Renal cortical epithelial cell (primary cell): ENCODE data around the gene PCDHB5. TPM values are rescaled to one million over a fixed set of nuclear protein-coding genes. Genes with fewer than 3 reads are reported as not detected.
"Not testable (repeated sequence)": the region's sequence is repeated elsewhere in the genome, so short reads cannot be mapped to it uniquely, and the experiment has no call there.

Experiments used
- DNase-seq: peaks from one replicate; pipeline ENCODE4 v3.0.0-alpha.2; 2011; ENCODE audit warnings: low read depth
- total RNA-seq: library from RNA; depleted of rRNA; stranded (reverse); fragments of >200 nt; gene quantifications from 2 replicates; pipeline ENCODE4 v1.2.3, GENCODE V29; 2014

The PCDHB5 gene
- total RNA-seq, 1 donor from 2014 or later = 10.0 TPM

DNA sequence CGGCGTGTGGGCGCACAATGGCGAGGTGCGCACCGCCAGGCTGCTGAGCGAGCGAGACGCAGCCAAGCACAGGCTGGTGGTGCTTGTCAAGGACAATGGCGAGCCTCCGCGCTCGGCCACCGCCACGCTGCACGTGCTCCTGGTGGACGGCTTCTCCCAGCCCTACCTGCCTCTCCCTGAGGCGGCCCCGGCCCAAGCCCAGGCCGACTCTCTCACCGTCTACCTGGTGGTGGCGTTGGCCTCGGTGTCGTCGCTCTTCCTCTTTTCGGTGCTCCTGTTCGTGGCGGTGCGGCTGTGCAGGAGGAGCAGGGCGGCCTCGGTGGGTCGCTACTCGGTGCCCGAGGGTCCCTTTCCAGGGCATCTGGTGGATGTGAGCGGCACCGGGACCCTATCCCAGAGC is 17.1 kb downstream of the PCDHB5 start:
- not testable (repeated sequence) for DNase-seq

DNA sequence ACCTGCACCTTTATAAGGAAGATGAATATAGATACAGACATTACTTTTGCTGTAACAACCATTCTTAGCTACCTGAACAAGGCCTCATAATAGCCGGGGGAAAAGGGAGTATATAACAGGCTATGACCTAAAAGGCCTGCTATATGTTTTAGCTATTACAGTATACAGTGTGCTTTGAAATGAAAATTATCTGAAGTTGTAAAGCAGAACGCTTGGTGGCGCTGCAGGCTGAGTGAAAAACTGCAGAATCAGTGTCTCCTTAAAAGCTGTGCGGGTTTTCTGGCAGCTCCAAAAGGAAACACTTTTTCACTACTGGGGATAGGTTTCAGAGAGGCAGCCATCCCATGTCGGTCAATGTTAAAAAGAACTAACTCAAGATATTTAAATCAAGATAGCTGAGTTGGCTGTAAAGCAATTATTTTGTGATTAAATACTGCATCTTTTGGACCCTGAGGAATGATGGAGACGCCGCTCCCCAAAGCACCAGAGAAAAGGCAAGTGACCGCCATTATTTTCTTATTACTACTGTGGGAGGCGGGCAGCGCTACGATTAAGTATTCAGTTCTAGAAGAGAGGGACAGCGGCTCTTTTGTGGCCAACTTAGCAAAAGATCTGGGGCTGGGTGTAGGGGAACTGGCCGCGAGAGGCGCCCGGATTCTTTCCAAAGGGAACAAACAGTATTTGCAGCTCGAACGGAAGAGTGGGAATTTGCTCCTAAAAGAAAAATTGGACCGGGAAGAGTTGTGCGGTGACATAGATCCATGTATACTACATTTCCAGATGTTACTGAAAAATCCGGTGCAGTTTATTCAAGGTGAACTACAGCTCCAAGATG is 20.8 kb downstream of the PCDHB5 start:
- DNase-seq = no peak

DNA sequence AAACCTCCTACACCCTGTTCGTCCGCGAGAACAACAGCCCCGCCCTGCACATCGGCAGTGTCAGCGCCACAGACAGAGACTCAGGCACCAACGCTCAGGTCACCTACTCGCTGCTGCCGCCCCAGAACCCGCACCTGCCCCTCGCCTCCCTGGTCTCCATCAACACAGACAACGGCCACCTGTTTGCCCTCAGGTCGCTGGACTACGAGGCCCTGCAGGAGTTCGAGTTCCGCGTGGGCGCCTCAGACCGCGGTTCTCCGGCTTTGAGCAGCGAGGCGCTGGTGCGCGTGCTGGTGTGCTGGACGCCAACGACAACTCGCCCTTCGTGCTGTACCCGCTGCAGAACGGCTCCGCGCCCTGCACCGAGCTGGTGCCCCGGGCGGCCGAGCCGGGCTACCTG is 22.4 kb downstream of the PCDHB5 start:
- DNase-seq = not testable (repeated sequence)

DNA sequence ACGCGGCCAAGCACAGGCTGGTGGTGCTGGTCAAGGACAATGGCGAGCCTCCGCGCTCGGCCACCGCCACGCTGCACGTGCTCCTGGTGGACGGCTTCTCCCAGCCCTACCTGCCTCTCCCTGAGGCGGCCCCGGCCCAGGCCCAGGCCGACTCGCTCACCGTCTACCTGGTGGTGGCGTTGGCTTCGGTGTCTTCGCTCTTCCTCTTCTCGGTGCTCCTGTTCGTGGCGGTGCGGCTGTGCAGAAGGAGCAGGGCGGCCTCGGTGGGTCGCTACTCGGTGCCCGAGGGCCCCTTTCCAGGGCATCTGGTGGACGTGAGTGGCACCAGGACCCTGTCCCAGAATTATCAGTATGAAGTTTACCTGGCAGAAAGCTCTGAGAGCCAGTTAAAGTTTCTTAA is 22.9 kb downstream of the PCDHB5 start:
- not testable (repeated sequence) for DNase-seq

DNA sequence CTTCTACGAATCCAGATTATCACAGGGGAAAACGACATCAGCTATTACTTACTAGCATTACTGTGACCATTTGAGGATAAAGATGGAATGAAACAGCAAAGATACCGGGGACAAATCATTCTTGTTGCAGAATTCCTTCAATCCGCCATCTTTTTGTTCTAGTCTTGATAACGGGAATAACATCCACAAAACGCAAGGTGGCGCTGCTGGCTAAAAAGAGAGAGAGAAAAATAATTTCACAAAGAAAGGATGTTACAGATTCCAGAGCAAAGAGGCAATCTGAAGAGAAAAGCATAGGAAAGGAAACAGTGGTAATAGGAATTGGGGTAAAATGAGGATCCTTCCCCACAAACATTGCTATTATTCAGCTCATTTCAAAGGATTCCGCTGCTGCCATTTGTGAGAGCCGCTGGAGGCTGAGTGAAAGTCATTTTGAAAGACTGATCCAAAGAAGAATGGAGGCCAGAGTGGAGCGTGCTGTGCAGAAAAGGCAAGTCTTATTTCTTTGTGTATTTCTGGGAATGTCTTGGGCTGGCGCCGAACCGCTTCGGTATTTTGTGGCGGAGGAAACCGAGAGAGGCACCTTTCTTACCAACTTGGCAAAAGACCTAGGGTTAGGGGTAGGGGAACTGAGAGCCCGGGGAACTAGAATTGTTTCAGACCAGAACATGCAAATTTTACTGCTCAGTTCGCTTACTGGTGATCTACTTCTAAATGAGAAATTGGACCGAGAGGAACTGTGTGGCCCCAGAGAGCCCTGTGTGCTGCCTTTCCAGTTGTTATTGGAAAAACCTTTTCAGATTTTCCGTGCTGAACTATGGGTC is 37.6 kb downstream of the PCDHB5 start, which contains the start of gene PCDHB7:
TSS of gene PCDHB7 (plus strand) at position 264 of the 824 bp plus-strand sequence. CDS start at position 456, 192 bp downstream.
- DNase-seq = no peak

DNA sequence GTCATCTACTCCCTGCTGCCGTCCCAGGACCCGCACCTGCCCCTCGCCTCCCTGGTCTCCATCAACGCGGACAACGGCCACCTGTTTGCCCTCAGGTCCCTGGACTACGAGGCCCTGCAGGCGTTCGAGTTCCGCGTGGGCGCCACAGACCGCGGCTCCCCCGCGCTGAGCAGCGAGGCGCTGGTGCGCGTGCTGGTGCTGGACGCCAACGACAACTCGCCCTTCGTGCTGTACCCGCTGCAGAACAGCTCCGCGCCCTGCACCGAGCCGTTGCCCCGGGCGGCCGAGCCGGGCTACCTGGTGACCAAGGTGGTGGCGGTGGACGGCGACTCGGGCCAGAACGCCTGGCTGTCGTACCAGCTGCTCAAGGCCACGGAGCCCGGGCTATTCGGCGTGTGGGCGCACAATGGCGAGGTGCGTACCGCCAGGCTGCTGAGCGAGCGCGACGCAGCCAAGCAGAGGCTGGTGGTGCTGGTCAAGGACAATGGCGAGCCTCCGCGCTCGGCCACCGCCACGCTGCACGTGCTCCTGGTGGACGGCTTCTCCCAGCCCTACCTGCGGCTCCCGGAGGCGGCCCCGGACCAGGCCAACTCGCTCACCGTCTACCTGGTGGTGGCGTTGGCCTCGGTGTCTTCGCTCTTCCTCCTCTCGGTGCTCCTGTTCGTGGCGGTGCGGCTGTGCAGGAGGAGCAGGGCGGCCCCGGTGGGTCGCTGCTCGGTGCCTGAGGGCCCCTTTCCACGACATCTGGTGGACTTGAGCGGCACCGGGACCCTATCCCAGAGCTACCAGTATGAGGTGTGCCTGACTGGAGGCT is 39.5 kb downstream of the PCDHB5 start:
- DNase-seq = not testable (repeated sequence)

DNA sequence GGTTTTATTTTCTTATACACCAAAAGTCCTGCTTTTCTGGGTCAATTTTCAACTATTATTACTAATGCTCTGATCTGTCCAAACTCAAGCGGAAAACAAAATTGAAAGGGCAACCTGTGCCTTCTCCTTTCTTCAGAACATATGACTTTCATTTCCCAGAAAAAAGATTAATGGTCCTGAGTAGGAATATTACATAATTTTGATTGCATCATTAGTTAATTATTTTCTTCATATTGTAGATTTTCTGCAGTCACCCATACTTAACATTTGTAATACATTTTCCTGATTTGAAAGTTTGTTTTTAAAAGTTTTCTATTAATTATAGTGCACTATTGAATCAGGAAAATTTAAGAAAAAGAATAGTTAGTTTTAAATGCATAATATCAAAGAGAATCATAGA is 40.9 kb downstream of the PCDHB5 start:
- no peak for DNase-seq

DNA sequence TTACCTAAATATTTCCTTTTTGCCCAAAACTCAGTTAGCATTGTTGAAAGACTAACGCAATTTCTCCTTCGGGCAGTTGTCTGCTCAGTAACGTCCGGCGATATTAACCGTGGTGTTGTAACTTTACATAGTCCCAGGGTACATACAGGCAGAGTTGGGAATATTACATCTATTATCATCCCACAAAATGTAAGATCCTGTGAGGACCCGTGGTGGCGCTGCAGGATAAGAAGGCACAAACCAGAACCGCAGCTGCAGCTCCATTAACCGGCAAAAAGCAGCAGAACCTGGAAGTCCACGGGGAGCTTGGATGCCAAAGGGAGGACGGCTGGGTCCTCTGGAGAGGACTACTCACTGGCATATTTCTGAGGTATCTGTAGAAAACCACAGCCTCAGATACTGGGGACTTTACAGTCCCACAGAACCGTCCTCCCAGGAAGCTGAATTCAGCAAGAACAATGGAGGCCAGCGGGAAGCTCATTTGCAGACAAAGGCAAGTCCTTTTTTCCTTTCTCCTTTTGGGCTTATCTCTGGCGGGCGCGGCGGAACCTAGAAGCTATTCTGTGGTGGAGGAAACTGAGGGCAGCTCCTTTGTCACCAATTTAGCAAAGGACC is 42.7 kb downstream of the PCDHB5 start, which contains the start of gene PCDHB8:
TSS of gene PCDHB8 (plus strand) at position 214 of the 615 bp plus-strand sequence. CDS start at position 459, 245 bp downstream.
- not testable (repeated sequence) for DNase-seq

DNA sequence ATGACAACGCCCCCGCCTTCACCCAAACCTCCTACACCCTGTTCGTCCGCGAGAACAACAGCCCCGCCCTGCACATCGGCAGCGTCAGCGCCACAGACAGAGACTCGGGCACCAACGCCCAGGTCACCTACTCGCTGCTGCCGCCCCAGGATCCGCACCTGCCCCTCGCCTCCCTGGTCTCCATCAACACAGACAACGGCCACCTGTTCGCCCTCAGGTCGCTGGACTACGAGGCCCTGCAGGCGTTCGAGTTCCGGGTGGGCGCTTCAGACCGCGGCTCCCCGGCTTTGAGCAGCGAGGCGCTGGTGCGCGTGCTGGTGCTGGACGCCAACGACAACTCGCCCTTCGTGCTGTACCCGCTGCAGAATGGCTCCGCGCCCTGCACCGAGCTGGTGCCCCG is 44.4 kb downstream of the PCDHB5 start:
- not testable (repeated sequence) for DNase-seq

DNA sequence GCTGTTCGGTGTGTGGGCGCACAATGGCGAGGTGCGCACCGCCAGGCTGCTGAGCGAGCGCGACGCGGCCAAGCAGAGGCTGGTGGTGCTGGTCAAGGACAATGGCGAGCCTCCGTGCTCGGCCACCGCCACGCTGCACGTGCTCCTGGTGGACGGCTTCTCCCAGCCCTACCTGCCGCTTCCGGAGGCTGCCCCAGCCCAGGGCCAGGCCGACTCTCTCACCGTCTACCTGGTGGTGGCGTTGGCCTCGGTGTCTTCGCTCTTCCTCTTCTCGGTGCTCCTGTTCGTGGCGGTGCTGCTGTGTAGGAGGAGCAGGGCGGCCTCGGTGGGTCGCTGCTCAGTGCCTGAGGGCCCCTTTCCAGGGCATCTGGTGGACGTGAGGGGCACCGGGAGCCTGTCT is 44.9 kb downstream of the PCDHB5 start:
- not testable (repeated sequence) for DNase-seq

DNA sequence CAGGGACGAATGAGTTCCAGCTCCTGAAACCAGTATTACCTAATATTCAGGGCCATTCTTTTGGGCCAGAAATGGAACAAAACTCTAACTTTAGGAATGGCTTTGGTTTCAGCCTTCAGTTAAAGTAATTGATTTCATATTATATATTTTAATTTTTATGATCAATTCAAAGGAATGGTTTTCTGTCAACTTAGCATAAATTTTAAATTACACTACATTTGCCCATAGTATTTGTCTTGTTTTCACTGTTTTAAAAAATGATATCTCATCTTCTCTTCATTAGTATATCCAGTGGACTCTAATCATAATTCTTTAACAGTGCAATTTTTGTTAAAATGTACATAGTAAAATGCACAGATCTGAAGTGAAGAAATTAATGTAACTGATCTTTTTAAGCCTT is 45.3 kb downstream of the PCDHB5 start:
- DNase-seq = no peak

DNA sequence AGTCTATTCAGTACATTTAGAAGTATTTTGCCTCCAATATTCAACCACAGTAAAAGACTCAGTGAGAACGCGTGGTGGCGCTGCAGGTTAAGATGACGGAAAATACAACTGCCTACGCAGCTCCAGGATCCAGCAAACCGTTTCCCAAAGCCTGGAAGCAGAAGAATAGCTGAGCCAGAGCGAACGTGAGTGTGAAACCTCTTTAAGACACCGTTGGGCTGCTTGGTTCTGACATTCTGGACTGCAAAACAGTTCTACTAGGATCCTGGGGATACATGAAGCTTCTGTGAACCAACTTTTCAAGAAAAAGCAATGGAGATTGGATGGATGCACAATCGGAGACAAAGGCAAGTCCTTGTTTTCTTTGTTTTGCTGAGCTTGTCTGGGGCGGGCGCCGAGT is 47.2 kb downstream of the PCDHB5 start, which contains the start of gene PCDHB16:
TSS of gene PCDHB16 (plus strand) at position 140 of the 400 bp plus-strand sequence. CDS start at position 313, 173 bp downstream.
- DNase-seq = no peak

DNA sequence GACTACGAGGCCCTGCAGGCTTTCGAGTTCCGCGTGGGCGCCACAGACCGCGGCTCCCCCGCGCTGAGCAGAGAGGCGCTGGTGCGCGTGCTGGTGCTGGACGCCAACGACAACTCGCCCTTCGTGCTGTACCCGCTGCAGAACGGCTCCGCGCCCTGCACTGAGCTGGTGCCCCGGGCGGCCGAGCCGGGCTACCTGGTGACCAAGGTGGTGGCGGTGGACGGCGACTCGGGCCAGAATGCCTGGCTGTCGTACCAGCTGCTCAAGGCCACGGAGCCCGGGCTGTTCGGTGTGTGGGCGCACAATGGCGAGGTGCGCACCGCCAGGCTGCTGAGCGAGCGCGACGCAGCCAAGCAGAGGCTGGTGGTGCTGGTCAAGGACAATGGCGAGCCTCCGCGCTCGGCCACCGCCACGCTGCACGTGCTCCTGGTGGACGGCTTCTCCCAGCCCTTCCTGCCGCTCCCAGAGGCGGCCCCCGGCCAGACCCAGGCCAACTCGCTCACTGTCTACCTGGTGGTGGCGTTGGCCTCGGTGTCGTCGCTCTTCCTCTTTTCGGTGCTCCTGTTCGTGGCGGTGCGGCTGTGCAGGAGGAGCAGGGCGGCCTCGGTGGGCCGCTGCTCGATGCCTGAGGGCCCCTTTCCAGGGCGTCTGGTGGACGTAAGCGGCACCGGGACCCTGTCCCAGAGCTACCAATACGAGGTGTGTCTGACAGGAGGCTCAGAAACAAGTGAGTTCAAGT is 49.3 kb downstream of the PCDHB5 start:
- DNase-seq = not testable (repeated sequence)

DNA sequence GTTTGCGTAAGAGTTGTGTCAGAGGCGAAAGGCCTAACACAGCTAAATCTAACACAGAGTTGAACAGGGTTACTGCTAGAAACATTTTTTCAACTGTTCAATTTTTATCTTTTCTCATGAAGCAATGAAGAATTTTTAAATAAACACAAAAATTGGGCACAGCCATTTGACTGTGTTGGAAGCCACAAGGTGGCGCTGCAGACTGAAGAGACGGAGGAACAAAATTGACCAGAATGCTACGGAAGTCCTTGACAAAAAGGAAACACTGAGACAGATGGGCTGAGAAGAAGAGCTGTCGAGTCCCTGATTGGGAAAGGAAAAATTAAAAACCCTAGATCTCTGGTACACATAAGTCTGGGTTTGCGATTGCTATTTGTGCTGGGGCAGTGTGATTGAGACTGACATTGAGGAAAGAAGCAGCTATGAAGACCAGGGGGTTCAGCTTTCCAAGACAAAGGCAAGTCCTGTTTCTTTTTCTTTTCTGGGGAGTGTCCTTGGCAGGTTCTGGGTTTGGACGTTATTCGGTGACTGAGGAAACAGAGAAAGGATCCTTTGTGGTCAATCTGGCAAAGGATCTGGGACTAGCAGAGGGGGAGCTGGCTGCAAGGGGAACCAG is 52.0 kb downstream of the PCDHB5 start, which contains the start of gene PCDHB9:
TSS of gene PCDHB9 (plus strand) at position 265 of the 616 bp plus-strand sequence. CDS start at position 423, 158 bp downstream.
- no peak for DNase-seq

Other genes with a start within 250 kb of the PCDHB5 start
- gene PCDHAC1, start 208.9 kb upstream of the PCDHB5 start, total RNA-seq = 0.52 and 2.7 TPM in 2 replicates
- gene PCDHAC2, start 168.7 kb upstream of the PCDHB5 start, total RNA-seq = 1.0 and 1.1 TPM in 2 replicates
- under 0.01 TPM in 1 of 2 replicates, not detected in the other for gene PCDHB1, start 83.8 kb upstream of the PCDHB5 start, total RNA-seq
- gene PCDHB2, start 40.6 kb upstream of the PCDHB5 start, total RNA-seq = 1.6 and 10.1 TPM in 2 replicates
- gene PCDHB3, start 34.7 kb upstream of the PCDHB5 start, total RNA-seq = 0.52 and 2.9 TPM in 2 replicates
- 0.35 and 1.4 TPM in 2 replicates for gene PCDHB4, start 13.4 kb upstream of the PCDHB5 start, total RNA-seq
- 0.17 and 0.40 TPM in 2 replicates for gene PCDHB6, start 14.9 kb downstream of the PCDHB5 start, total RNA-seq
- gene PCDHB7, start 37.4 kb downstream of the PCDHB5 start, total RNA-seq = under 0.01 and 0.85 TPM in 2 replicates
- gene PCDHB8, start 42.6 kb downstream of the PCDHB5 start, total RNA-seq = 0.17 and 0.55 TPM in 2 replicates
- 0.17 and 1.4 TPM in 2 replicates for gene PCDHB16, start 47.2 kb downstream of the PCDHB5 start, total RNA-seq
- gene PCDHB9, start 52.0 kb downstream of the PCDHB5 start, total RNA-seq = 0.17 and 0.60 TPM in 2 replicates
- 0.35 and 0.85 TPM in 2 replicates for gene PCDHB10, start 57.1 kb downstream of the PCDHB5 start, total RNA-seq
- 0.17 and 1.6 TPM in 2 replicates for gene PCDHB11, start 64.4 kb downstream of the PCDHB5 start, total RNA-seq
- gene PCDHB12, start 73.5 kb downstream of the PCDHB5 start, total RNA-seq = 1.2 TPM in 1 of 2 replicates, not detected in the other
- 0.17 and 2.9 TPM in 2 replicates for gene PCDHB13, start 78.7 kb downstream of the PCDHB5 start, total RNA-seq
- gene PCDHB14, start 88.1 kb downstream of the PCDHB5 start, total RNA-seq = 0.35 and 3.5 TPM in 2 replicates
- gene PCDHB15, start 110.2 kb downstream of the PCDHB5 start, total RNA-seq = under 0.01 and 1.3 TPM in 2 replicates
- gene SLC25A2, start 168.8 kb downstream of the PCDHB5 start, total RNA-seq = 0.20 and 1.0 TPM in 2 replicates
- gene TAF7, start 185.6 kb downstream of the PCDHB5 start, total RNA-seq = 68.9 and 99.9 TPM in 2 replicates
- under 0.01 and 0.80 TPM in 2 replicates for gene PCDHGA1, start 195.3 kb downstream of the PCDHB5 start, total RNA-seq
- gene PCDHGA2, start 203.6 kb downstream of the PCDHB5 start, total RNA-seq = 1.2 and 3.1 TPM in 2 replicates
- gene PCDHGA3, start 208.6 kb downstream of the PCDHB5 start, total RNA-seq = 0.17 and 1.0 TPM in 2 replicates
- 0.35 and 4.0 TPM in 2 replicates for gene PCDHGB1, start 214.9 kb downstream of the PCDHB5 start, total RNA-seq
- gene PCDHGA4, start 219.8 kb downstream of the PCDHB5 start, total RNA-seq = 0.87 and 2.1 TPM in 2 replicates
- 0.35 and 2.7 TPM in 2 replicates for gene PCDHGB2, start 224.8 kb downstream of the PCDHB5 start, total RNA-seq
- under 0.01 and 1.3 TPM in 2 replicates for gene PCDHGA5, start 229.0 kb downstream of the PCDHB5 start, total RNA-seq
- gene PCDHGB3, start 235.0 kb downstream of the PCDHB5 start, total RNA-seq = 0.52 and 2.3 TPM in 2 replicates
- gene PCDHGA6, start 238.7 kb downstream of the PCDHB5 start, total RNA-seq = 0.69 and 2.1 TPM in 2 replicates
- 0.52 and 2.3 TPM in 2 replicates for gene PCDHGA7, start 247.5 kb downstream of the PCDHB5 start, total RNA-seq